Smooth muscle cell of the coronary artery (primary cell): ENCODE results near the gene ERRFI1. TPM values are rescaled to one million over a fixed set of nuclear protein-coding genes. Genes with fewer than 3 reads are reported as not detected.

ENCODE experiments used
- total RNA-seq: library from RNA; depleted of rRNA; stranded (reverse); fragments of >200 nt; gene quantifications from 2 replicates; pipeline ENCODE4 v1.2.3, GENCODE V29; 2014; ENCODE audit warnings: low replicate concordance

Gene ERRFI1, protein sequence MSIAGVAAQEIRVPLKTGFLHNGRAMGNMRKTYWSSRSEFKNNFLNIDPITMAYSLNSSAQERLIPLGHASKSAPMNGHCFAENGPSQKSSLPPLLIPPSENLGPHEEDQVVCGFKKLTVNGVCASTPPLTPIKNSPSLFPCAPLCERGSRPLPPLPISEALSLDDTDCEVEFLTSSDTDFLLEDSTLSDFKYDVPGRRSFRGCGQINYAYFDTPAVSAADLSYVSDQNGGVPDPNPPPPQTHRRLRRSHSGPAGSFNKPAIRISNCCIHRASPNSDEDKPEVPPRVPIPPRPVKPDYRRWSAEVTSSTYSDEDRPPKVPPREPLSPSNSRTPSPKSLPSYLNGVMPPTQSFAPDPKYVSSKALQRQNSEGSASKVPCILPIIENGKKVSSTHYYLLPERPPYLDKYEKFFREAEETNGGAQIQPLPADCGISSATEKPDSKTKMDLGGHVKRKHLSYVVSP
- total RNA-seq = 14.9 and 17.5 TPM in 2 replicates

DNA sequence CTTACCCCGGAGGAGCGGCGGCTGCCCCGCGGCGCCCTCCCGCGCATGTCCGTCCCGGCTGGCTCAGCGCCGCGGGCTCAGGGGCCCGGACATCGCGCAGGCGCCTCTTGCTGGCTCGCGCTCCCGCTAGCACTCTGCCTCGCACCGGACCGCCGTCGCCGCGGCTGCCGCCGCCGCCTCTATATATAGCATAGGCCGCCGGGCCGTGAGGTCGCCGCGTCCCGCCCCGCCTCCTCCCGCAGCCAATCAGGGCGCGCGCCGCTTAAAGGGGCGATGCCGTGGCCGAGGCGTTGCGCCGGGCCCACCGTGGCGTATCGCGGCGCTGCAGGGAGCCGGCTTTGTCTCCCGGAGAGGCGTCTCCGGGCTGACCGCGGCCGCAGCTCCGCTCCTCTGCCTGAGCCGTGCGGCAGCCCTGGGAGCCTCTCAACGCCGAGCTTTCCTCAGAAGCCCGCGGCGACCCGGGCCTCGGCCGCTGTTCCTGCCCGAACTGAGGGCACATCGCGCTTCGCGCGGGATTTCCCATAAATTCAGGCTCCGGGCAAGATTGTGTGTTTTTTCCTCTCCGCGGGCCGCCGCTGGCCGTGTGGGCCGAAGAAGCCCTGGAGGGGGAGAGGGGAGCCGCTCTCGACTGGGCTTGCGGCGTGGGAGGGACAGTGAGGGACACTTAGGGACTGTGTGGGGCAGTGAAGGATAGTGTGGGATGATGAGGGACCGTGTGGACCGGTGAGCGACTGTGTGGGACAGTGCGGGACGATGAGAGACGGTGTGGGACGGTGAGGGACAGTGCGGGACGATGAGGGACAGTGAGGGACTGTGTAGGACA, at the start of gene ERRFI1:
Gene ERRFI1 (minus strand): TSS at position 157 of the 823 bp plus-strand sequence. CDS start 10,690 bp downstream, outside the sequence.

Other genes with a start within 250 kb of the ERRFI1 start
- 2.0 and 4.4 TPM in 2 replicates for gene PER3, start 242.0 kb downstream of the ERRFI1 start, total RNA-seq
- gene UTS2, start 173.2 kb downstream of the ERRFI1 start, total RNA-seq = not detected in 2 replicates
- 1.2 TPM in 1 of 2 replicates, not detected in the other for gene TNFRSF9, start 85.5 kb downstream of the ERRFI1 start, total RNA-seq
- 299 and 380 TPM in 2 replicates for gene PARK7, start 64.6 kb downstream of the ERRFI1 start, total RNA-seq